ENCODE results near the gene BPNT1.

- no peak for TF ChIP-seq EZH2 (IDR thresholded peaks at IDR 0.05)
- no peak for TF ChIP-seq CTCF (IDR thresholded peaks at IDR 0.05 in 2 of 3, conservative IDR thresholded peaks at IDR 0.05 in 1 of 3; ENCODE audit: borderline replicate concordance in 1 of 3, insufficient read depth in 1 of 3, low read depth in 2 of 3, low read length in 2 of 3)
- no peak for TF ChIP-seq ZFX (IDR thresholded peaks at IDR 0.05)
- no peak for TF ChIP-seq ZBTB33 (IDR thresholded peaks at IDR 0.05; ENCODE audit: extremely low read depth, insufficient replicate concordance, low read length)
- no peak for TF ChIP-seq ZNF274 (IDR thresholded peaks at IDR 0.05; ENCODE audit: low read depth, low read length)
Observed at GRCh38 chr1:220045356-220046051, 44.1 kb downstream of the BPNT1 start.
